Fibroblast of upper back skin (primary cell): ENCODE results near the gene CAMK1G.

Source experiments
- DNase-seq: peaks from one replicate; pipeline ENCODE4 v3.0.0-alpha.2; 2013

Gene CAMK1G

DNA sequence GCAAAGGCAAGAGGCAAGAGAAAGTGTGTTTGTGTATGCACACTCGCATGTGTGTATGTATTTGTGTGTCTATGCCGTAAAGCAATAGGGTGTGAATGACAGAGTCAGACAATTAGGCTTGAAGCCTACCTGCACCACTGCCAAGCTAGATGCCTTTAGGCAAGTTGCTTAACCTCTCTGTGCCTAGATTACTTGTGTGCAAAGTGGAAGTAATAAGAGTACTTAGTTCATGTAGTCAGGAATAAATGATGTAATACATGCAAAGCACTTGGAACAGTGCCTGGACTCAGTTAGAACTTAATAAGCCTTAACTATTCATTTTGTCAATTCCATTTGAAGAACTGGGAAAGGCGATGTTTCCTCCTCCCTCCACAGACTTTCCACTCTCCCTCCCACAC lies 37.0 kb downstream of the CAMK1G start:
- peak; percentile 32 for DNase-seq

DNA sequence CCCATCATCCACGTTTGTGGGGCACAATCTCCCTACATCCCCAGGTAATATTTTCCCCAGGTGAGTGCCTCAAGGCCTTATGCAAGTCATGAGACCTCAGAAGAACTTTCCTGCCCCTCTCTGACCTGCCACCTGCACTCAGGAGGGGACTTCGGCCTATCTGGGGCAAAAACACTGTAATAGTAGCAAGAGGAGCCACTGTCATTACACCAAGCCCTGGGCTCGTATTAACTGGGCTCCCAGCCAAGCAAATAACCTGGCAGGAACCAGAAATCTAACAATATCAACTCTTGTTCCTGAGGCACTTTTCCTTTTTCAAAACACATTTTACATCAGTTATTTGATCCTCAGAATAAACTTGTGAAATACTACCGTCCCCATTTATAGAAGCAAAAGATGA lies 37.8 kb downstream of the CAMK1G start:
- no peak for DNase-seq

DNA sequence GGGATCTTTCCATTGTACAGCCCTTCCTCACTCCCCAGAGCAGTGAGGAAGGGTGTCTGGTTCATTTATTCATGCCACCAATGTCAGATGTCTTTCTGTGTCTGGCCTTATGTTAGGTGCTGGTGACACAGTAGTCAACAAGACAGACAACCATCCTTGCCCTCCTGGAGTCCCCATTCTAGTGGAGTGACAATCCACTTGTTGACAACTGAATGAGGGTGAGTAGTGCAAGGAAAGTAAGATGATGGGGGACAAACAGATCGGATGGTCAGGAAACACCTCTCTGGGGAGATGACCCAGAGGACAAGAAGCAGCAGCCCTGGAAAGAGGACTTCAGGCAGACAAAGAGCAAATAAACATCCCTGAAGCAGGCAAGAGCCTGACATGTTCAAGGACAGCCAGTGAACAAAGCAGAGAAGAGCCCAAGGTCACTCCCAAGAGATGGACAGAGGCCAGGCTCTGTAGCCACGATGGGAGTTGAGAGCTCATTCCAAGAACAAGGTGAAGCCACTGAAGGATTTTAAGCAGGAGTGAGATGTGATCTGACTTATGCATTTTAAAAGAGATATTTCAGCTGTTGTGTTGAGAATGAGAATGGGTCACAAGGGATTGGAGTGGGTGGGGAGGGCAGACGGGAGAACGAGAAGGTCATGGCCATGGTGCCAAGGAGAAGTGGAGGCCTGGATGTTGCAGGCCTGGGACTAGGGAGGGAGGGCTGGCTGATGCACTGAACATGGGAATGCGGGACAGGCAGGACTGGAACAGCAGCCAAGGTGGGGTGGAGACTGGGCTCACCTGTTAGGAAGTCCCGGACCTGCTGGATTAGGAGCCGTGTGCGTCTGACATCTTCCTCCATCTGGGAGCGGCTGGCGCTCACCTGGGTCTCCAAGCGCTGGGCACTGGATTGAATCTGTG lies 38.5 kb downstream of the CAMK1G start:
- DNase-seq, result no peak

GRCh38 chr1:209622841-209623829 lies 39.6 kb downstream of the CAMK1G start:
- DNase-seq, result no peak

DNA sequence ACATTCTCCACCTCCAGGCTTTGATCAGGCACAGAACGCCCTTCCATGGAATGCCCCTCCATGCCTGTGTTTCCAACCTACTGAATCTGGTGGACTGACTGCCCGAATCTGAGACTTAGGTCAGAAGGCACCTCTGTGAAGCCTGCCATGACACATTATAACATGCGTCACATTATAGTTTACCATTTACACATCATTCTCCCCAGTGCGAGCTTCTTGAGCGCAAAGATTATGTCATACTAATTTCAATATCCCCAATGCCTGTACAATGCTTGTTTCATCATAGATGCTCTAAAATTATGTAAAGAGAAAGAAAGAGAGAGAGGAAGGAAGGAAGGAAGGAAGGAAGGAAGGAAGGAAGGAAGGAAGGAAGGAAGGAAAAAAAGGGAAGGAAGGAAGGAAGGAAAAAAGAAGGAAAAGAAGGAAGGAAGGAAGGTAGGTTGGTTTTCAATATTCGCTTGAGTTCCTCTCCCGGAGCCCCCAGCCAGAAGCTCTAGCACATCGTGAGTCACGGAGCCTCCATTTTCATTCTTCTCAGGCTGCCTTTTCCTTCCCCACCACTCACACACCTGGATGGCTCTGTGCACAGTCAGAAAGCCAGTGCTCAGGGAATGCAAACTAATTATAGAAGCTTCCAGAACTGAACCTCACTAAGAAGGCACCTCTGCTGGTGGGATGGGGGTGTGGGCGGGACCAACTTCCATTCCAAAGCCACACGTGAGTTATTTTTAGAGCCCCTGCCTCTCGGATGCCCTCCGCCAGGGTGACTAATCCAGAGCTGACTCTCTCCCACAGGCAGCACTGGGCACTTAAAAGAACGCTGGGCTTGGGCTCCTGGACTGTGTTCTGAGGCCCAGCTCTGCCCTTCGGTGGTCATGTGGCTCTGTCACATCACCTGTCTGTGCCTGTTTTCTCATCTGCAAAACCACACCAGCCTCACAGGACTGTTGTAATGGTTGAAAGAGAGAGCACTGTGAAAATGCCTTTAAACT lies 41.3 kb downstream of the CAMK1G start:
- DNase-seq, result no peak

- DNase-seq, result no peak
These were observed 42.3 kb downstream of the CAMK1G start for GRCh38 chr1:209625791-209626285.

- DNase-seq, result no peak
These were observed 43.0 kb downstream of the CAMK1G start for GRCh38 chr1:209626346-209627026.

GRCh38 chr1:209627027-209627731 lies 43.7 kb downstream of the CAMK1G start:
- no peak for DNase-seq

DNA sequence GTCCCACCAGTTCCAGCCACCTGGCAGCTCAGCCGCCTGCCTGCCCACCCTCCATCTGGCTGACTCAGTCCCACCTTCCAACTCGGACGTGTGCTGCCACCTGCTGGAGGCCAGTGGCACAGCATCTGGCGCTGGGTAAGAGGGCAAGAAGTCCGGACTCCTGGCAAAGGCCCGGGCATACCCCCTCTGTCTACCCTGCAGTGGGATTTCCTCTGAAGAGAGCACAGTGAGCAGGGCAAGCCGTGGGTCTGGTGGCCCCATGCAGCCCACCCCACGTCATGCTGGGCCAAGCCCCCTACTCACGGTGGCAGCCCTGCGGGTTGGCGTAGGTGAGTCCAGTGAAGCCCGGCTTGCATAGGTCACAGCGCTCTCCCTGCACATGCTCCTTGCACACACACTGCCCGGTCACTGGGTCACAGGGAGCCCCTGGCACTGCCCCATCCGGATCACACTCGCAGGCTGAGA lies 44.2 kb downstream of the CAMK1G start:
- peak; percentile 71 for DNase-seq

GRCh38 chr1:209628618-209629299 lies 45.2 kb downstream of the CAMK1G start:
- no peak for DNase-seq

- DNase-seq, result no peak
These were observed 46.3 kb downstream of the CAMK1G start for GRCh38 chr1:209629621-209630382.

DNA sequence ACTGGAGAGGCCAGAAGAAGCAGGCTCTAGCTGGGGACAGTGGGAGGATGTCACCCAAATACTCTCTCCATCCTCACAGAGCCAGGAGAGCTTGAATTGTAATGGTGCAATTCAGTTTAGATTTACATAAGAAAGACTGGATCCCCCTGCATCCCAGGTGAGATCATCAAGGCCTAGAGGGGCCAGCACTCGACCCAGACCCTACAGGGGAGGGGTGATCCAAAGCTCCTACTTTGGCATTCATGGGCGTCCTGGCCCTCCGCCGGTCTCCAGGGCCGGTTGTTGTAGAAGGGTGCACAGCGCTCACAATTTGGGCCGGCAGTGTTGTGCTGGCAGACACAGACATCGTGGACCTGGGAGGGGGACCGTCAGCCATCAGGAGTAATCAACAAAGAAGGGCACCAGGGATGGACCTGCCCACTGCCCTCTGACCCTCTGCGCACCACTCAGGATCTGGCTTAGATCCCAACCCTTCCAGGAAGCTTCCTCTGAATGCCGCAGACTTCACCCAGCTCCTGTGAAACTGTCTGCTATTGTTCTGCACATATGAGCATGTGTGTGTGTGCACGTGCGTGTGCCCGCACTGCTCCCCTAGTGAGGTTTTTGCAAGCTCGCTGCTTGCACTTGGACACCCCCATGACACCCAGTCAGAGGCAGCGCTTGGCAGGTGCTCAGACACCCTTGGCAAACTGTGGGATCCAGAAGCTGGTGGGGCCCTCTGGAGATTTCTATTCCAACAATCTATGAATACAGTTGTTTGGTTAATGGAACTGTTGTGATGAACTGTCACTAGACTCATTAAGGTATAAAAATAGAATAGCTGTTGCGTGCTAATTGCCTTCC lies 47.1 kb downstream of the CAMK1G start:
- DNase-seq, result no peak

GRCh38 chr1:209633335-209633997 lies 50.0 kb downstream of the CAMK1G start:
- peak; percentile 85 for DNase-seq

DNA sequence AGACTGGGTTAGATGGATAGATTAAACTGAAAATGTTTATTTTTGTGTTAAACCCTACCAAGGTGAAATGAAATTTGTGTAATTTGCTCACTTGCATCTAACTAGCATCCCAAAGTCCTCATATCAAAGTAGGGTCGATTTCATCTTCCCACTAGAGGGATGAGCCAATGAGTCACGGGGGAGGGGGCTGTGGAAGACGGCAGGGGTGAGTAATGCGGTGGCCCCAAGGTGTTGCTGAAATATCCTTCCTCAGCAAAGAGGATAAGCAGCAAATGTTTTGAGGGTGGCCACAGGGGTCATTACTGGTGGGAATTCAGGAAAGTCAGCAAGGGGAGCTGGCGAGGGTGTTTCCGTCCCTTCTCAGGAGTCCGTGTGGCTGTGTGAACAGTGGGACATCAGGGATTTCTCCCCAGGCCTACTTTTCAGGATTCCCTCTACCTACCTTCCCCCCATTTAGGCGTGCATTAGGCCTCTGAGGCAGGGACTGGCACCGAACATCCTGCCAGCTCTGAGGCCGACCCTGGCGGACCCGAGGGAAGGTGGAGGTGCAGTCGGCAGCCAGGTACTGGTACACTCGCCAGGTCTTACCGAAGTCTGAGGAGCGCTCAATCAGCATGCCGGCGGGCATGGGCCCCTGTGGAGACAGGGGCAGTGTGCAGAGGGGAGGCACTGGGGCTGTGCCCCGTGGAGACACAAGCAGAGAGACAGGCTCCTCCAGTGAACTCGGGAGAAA lies 50.7 kb downstream of the CAMK1G start:
- DNase-seq, result peak; percentile 22

DNA sequence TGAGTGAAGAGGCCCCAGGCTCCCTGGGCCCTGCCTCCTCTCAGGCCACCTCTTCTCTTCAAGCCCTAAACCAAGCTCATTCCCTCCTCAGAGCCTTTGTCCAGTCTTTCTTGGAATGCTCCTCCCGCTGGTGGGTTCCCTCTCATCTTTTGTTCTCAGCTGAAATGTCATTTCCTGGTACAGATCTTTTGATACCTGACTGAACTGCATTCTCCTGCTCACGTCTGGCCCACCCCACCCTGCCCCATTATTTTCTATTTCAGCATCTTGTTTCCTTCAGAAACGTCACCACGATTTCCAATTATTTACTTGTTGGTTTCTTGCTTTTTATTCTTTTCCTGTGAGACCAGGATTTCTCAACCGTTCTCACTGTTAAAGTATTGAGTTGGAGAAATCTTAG lies 52.3 kb downstream of the CAMK1G start:
- no peak for DNase-seq

- DNase-seq, result no peak
These were observed 58.3 kb downstream of the CAMK1G start for GRCh38 chr1:209641832-209642172.

- DNase-seq, result no peak
These were observed 59.3 kb downstream of the CAMK1G start for GRCh38 chr1:209642816-209643215.
